Caco-2 (cell line): Measurements from ENCODE around the gene IGSF23. TPM values are rescaled to one million over a fixed set of nuclear protein-coding genes. Genes with fewer than 3 reads are reported as not detected.

Experiments used
- BruUV-seq: library from RNA; stranded (reverse); fragments of 400-500 nt; replicated peaks from 2 replicates; lab custom pipeline; 2021; lab: Mats Ljungman, UMichigan
- CTCF ChIA-PET: fragments of 300-600 bp; sonication (Branson Sonifier 250); formaldehyde crosslinking; loops from one replicate; lab custom pipeline; 2022; ENCODE audit warnings: antibody characterized with exemption; lab: Charles Lee
- POLR2A ChIA-PET: fragments of 300-600 bp; sonication (Branson Sonifier 250); formaldehyde crosslinking; loops from one replicate; lab custom pipeline; 2022; ENCODE audit warnings: antibody characterized with exemption; lab: Charles Lee
- DNase-seq, 2 experiments: peaks; one replicate each; pipeline versions ENCODE4 v3.0.0 to v3.0.0-alpha.2; 2020 to 2022
- H3K27me3 ChIP-seq: replicated peaks from 2 replicates; pipeline ENCODE4 v1.6.0; 2011; ENCODE audit warnings: low read length; ENCODE audit not compliant: control insufficient read depth, insufficient read depth
- H3K36me3 ChIP-seq: 2 replicates; pipeline ENCODE4 v1.5.1; 2011; ENCODE audit warnings: low read length; ENCODE audit not compliant: control insufficient read depth, insufficient read depth
- H3K4me1 ChIP-seq: fragments of 250-450 bp; sonication (Bioruptor Pico); 2 replicates; pipeline ENCODE4 v1.5.1; 2020; ENCODE audit warnings: mild to moderate bottlenecking
- H3K4me3 ChIP-seq: 2 replicates; pipeline ENCODE4 v1.5.1; 2011; ENCODE audit warnings: low read depth, mild to moderate bottlenecking, control low read depth, low read length
- H3K9me3 ChIP-seq: fragments of 250-450 bp; sonication (Bioruptor Pico); 2 replicates; pipeline ENCODE4 v1.5.1; 2020; ENCODE audit warnings: mild to moderate bottlenecking, moderate library complexity
- H3K27ac Mint-ChIP-seq: one replicate; pipeline ENCODE4 v1.8.0; 2022; ENCODE audit warnings: mixed read lengths; ENCODE audit not compliant: unreplicated experiment
- H3K27me3 Mint-ChIP-seq: one replicate; pipeline ENCODE4 v1.8.0; 2022; ENCODE audit warnings: mixed read lengths; ENCODE audit not compliant: insufficient read depth, unreplicated experiment
- H3K36me3 Mint-ChIP-seq: one replicate; pipeline ENCODE4 v1.8.0; 2022; ENCODE audit warnings: mild to moderate bottlenecking, mixed read lengths; ENCODE audit not compliant: insufficient read depth, unreplicated experiment
- H3K4me1 Mint-ChIP-seq: one replicate; pipeline ENCODE4 v1.8.0; 2022; ENCODE audit warnings: low read depth, mixed read lengths; ENCODE audit not compliant: unreplicated experiment
- H3K4me3 Mint-ChIP-seq: one replicate; pipeline ENCODE4 v1.8.0; 2022; ENCODE audit warnings: mild to moderate bottlenecking, moderate library complexity, mixed read lengths; ENCODE audit not compliant: unreplicated experiment
- H3K9me3 Mint-ChIP-seq: one replicate; pipeline ENCODE4 v1.8.0; 2022; ENCODE audit warnings: mixed read lengths; ENCODE audit not compliant: unreplicated experiment
- intact Hi-C: fragments of 100-400 bp; cut with micrococcal nuclease; formaldehyde crosslinking; loops from one replicate; pipeline ENCODE4 v1.10.0; 2022; ENCODE audit not compliant: unreplicated experiment
- total RNA-seq: library from RNA; stranded (reverse); gene quantifications from 2 replicates; pipeline ENCODE4 v1.2.3, GENCODE V29; 2022
- TF ChIP-seq, protein P1 (sequence below), 2 experiments: fragments of 200-600 bp in 1 of 2; IDR thresholded peaks; 1 replicate in 1 of 2; 2 replicates in 1 of 2; pipeline versions ENCODE4 v1.5.1 to v1.8.0; 2011 to 2022; ENCODE audit warnings: antibody characterized with exemption in 1 of 2, control low read depth in 1 of 2, inconsistent platforms in 1 of 2, low read depth in 1 of 2, low read length in 1 of 2, mild to moderate bottlenecking in 1 of 2, moderate library complexity in 1 of 2; ENCODE audit not compliant: insufficient read depth in 1 of 2, severe bottlenecking in 1 of 2, unreplicated experiment in 1 of 2

The IGSF23 gene
- total RNA-seq, 1 experiment from 2014 or later = 3.9 TPM

DNA sequence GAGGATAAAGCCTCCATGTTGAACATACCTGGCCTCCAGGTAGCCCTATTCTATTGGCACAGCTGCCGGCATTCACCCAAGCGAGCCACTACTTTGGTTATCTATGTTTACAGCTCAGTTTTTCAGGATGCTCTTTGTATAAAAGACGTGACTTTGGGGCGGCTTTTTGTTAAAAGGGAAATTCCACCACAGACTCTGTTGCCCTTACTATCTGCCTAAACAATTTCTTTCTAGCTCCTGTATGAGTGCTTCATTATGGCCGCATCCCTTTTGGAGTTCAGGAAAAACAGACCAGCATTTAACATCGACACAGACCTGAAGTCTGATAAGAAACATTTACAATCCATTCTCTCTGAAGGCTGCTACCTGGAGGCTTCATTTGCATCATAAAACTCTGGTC, 9.1 kb upstream of the IGSF23 start:
- Mint-ChIP-seq H3K27me3 (no peaks in the 10 kb centered on the region), H3K36me3 (no peaks in the 10 kb centered on the region), H3K4me1 (peaks cover 46% of the 10 kb centered on the region), H3K27ac (peak overlapping the region; percentile 34), H3K4me3 (no peak overlapping the region), H3K9me3 (no peaks in the 10 kb centered on the region)
- peaks cover 28% of the 10 kb centered on the region for H3K4me1 ChIP-seq
- intact Hi-C loops = no loop called here
- no peaks in the 10 kb centered on the region for H3K27me3 ChIP-seq
- ChIA-PET CTCF (interaction anchor here (0.6 kb wide), 1 partner anchor 31 kb away, joined by 3 read pairs; no protein-coding TSS in a partner anchor), POLR2A (no interaction called here)
- no peak for DNase-seq
- H3K9me3 ChIP-seq = no peaks in the 10 kb centered on the region
- no peak overlapping the region for H3K4me3 ChIP-seq
- TF ChIP-seq, protein P1, sequence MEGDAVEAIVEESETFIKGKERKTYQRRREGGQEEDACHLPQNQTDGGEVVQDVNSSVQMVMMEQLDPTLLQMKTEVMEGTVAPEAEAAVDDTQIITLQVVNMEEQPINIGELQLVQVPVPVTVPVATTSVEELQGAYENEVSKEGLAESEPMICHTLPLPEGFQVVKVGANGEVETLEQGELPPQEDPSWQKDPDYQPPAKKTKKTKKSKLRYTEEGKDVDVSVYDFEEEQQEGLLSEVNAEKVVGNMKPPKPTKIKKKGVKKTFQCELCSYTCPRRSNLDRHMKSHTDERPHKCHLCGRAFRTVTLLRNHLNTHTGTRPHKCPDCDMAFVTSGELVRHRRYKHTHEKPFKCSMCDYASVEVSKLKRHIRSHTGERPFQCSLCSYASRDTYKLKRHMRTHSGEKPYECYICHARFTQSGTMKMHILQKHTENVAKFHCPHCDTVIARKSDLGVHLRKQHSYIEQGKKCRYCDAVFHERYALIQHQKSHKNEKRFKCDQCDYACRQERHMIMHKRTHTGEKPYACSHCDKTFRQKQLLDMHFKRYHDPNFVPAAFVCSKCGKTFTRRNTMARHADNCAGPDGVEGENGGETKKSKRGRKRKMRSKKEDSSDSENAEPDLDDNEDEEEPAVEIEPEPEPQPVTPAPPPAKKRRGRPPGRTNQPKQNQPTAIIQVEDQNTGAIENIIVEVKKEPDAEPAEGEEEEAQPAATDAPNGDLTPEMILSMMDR (IDR thresholded peaks at IDR 0.05; ENCODE audit: insufficient read depth in 1 of 2, low read depth in 1 of 2, low read length in 1 of 2, severe bottlenecking in 1 of 2, unreplicated experiment in 1 of 2) = no peak
- BruUV-seq = no TSS peak
- no peaks in the 10 kb centered on the region for H3K36me3 ChIP-seq

DNA sequence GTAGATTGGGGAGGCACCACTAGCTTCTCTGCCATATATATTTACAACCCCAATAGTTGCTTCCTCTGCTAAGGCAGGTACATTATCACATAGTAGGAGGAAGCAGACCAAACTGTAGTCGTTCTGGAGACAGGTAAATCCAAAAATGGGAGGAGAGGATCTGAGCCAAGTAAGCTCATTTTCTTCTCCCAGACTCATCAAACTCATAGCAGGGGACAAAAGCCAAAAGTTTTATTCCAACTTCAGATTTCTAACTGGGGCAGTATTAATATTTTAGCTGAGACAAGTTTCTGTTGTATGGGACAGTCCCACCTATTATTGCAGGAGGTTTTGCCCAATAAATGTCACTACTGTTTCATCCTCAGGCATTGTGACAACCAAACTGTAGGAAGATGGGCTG, 7.8 kb upstream of the IGSF23 start:
- Histone ChIP-seq H3K36me3 (no peaks in the 10 kb centered on the region), H3K27me3 (no peaks in the 10 kb centered on the region), H3K4me1 (peaks cover 31% of the 10 kb centered on the region), H3K4me3 (no peak overlapping the region), H3K9me3 (no peaks in the 10 kb centered on the region)
- Mint-ChIP-seq H3K27ac (no peak overlapping the region), H3K36me3 (no peaks in the 10 kb centered on the region), H3K4me1 (peaks cover 46% of the 10 kb centered on the region), H3K9me3 (no peaks in the 10 kb centered on the region), H3K4me3 (no peak overlapping the region), H3K27me3 (no peaks in the 10 kb centered on the region)
- no peak for DNase-seq
- CTCF ChIA-PET = no interaction called here
- POLR2A ChIA-PET = no interaction called here
- TF ChIP-seq, protein P1 (IDR thresholded peaks at IDR 0.05; ENCODE audit: insufficient read depth in 1 of 2, low read depth in 1 of 2, low read length in 1 of 2, severe bottlenecking in 1 of 2, unreplicated experiment in 1 of 2) = no peak
- BruUV-seq = no TSS peak
- intact Hi-C loops = no loop called here

DNA sequence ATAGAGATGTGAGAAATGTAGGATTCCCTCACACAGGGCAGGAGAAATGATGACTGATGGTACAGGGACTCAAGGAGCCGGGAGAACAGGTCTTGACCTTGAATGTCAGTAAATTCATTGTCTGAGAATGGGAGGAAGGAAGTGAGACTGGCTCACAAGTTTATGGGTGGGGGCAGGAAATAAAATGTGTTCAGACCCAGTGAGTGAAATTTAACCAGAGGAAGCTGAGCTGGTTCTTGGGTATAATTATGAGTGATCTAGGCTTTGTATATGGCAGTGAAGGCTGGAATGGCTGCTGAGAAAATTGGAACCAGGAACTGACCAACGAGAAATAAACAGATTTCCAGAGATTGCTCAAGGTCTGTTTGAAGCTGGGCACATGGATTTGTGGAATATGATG, 6.3 kb upstream of the IGSF23 start:
- BruUV-seq = no TSS peak
- Mint-ChIP-seq H3K27ac (no peak overlapping the region), H3K9me3 (no peaks in the 10 kb centered on the region), H3K27me3 (no peaks in the 10 kb centered on the region), H3K4me1 (peaks cover 36% of the 10 kb centered on the region), H3K4me3 (no peak overlapping the region), H3K36me3 (no peaks in the 10 kb centered on the region)
- DNase-seq = no peak
- Histone ChIP-seq H3K36me3 (no peaks in the 10 kb centered on the region), H3K27me3 (no peaks in the 10 kb centered on the region), H3K9me3 (no peaks in the 10 kb centered on the region), H3K4me1 (peaks cover 38% of the 10 kb centered on the region), H3K4me3 (no peak overlapping the region)
- CTCF ChIA-PET = no interaction called here
- TF ChIP-seq, protein P1 (IDR thresholded peaks at IDR 0.05; ENCODE audit: insufficient read depth in 1 of 2, low read depth in 1 of 2, low read length in 1 of 2, severe bottlenecking in 1 of 2, unreplicated experiment in 1 of 2) = no peak
- POLR2A ChIA-PET = interaction anchor here (0.5 kb wide), 1 partner anchor 23 kb away, joined by 3 read pairs; no protein-coding TSS in a partner anchor
- intact Hi-C loops = no loop called here
